HG03520 (cell line): ENCODE results near the gene CHST11.

Experiments
- ATAC-seq: cut with Tn5 transposase; IDR thresholded peaks from one replicate; pipeline ENCODE4 v1.9.1; 2021; ENCODE audit warnings: mild to moderate bottlenecking, moderate library complexity; ENCODE audit not compliant: unreplicated experiment

Gene CHST11

GRCh38 chr12:104501660-104502059, 44.9 kb downstream of the CHST11 start:
- no peak for ATAC-seq

DNA sequence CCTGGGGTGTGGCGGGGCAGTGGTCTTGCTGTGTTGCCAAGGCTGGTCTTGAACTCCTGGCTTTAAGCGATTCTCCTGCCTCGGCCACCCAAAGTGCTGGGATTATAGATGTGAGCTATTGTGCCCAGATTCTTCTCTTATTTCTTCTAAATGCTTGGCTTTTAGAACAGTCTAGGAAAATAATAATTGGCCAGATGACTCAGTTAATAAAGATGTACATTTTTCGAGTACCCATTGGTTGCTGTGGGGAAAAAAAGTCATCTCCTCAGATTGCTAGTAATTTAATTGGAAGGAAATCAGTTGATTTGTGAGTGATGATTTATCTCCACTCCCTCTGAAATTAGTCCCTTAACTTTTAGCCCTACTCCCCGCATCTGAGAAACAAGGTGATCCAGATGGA, 45.5 kb downstream of the CHST11 start:
- ATAC-seq: no peak

GRCh38 chr12:104502638-104503037, 45.9 kb downstream of the CHST11 start:
- ATAC-seq: no peak

DNA sequence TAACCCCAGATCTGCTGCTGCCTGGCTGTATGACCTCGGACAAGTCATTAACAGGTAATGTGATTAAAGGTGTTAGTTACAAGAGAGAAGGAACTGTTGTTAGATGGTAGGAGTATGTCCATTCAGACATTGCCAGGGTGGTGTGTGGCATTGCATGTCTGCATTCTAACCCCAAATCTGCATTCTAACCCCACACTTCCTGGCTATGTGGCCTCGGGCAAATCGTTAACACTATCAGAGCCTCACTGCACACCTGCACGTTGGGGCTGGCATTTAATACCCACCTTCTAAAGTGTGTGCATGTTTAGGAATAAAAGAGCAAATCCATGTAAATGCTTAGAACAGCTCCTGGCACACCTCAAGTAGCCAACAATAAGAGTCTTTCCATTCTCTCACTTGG, 46.4 kb downstream of the CHST11 start:
- ATAC-seq: no peak

GRCh38 chr12:104504146-104504545, 47.4 kb downstream of the CHST11 start:
- no peak for ATAC-seq

- peak; percentile 91 for ATAC-seq
Measured at GRCh38 chr12:104505095-104505818, 48.5 kb downstream of the CHST11 start.

DNA sequence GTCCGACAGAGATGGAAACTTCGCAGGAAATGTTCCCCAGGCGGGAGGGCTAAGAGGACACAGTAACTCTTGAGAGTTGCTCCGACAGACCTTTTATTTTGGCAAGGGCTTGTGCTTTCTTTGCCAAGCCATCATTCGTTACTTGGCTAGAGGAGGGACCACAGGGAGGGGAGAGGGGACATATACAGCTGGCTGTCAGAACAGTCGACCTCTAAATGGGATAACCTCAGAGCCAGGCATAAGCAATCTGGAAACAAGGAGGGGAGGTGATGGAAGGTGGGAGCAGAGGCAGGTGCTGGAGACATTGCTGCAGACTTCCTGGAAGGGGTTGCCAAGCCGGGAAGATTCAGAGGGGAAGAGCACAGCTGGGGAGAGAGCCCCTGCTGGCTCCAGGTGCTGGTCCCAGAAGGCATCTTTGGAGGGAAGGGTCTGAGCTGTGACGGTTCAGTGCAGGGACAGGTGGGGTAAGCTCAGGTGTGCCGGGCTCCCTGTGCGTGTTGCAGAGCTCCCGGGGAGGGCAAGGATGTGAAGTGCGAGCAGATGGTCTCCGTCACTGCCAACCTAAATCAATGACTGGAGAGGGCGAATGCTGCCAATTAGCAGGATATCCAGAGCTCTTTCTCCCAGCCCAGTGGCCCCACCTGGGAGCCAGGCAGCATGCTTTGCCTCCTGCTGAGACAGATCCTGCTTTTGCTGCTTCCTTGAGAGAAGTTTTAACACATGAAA, 50.1 kb downstream of the CHST11 start:
- no peak for ATAC-seq

GRCh38 chr12:104507672-104508071, 50.9 kb downstream of the CHST11 start:
- ATAC-seq: no peak

- ATAC-seq: no peak
Measured at GRCh38 chr12:104508752-104509446, 52.2 kb downstream of the CHST11 start.

- no peak for ATAC-seq
Measured at GRCh38 chr12:104510145-104510872, 53.6 kb downstream of the CHST11 start.

GRCh38 chr12:104510873-104511440, 54.2 kb downstream of the CHST11 start:
- no peak for ATAC-seq

DNA sequence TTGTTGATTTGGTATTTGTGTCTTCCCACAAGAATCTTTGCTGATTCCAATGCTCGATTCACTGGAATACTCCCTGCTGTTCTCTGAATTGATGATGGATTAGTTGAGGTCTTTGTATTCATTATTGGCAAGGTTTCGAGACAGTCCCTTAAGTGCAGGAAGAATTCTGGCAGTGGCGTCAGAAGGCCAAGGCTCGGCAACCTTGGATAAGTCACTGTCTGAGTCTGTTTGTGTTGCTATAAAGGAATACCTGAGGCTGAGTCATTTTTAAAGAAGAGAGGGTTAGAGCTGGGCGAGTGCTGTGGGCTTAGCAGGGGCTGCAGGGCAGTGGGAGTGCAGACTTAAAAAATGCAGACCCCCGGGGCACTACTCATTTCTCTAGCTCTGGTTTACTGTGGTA, 56.9 kb downstream of the CHST11 start:
- ATAC-seq: no peak

DNA sequence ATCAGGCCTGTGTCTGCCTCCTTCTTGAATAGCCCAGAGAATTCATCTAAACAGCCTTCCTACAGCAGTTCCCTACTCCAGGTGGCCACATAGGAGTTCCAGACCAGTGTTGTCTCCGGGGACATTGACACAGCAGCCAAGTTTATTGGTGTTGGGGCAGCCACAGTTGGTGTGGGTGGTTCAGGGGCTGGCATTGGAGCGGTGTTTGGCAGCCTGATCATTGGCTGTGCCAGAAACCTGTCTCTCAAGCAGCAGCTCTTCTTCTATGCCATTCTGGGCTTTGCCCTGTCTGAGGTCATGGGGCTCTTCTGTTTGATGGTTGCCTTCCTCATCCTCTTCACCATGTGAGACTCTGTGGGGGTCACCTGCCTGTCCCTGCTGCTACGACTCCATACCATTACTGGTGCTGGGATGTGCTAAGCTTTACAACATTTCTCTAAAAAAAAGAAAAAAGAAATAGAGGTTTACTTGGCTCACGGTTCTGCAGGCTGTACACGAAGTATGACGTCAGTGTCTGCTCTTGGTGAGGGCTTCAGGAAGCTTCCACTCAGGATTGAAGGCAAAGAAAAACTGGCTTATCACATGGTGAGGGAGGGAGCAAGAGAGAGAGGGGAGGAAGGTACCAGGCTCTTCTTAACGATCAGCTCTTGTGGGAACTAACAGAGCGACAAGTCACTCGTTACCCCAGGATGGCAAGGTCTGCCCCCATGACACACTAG, 57.5 kb downstream of the CHST11 start:
- no peak for ATAC-seq

- ATAC-seq: no peak
Measured at GRCh38 chr12:104515899-104516298, 59.2 kb downstream of the CHST11 start.

DNA sequence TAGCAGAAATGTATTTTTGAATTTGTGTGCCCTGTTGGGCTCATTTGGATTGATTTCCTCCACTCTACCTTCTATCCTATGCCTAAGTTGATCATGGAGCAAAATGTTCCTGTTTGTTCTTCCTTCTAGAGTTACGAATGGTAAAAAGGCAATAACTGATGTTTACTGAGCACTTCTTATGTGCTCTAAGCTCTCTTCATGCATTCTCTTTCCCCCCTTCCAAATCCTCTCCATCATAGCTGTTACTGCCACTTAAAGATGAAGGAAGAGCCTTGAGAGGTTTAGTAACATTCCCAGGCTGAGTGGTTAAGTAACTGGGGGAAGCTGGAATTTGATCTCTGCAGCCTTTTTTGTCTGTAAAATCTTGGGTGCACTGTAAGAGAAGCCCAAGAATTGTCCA, 60.1 kb downstream of the CHST11 start:
- no peak for ATAC-seq

- no peak for ATAC-seq
Measured at GRCh38 chr12:104517880-104518279, 61.1 kb downstream of the CHST11 start.

DNA sequence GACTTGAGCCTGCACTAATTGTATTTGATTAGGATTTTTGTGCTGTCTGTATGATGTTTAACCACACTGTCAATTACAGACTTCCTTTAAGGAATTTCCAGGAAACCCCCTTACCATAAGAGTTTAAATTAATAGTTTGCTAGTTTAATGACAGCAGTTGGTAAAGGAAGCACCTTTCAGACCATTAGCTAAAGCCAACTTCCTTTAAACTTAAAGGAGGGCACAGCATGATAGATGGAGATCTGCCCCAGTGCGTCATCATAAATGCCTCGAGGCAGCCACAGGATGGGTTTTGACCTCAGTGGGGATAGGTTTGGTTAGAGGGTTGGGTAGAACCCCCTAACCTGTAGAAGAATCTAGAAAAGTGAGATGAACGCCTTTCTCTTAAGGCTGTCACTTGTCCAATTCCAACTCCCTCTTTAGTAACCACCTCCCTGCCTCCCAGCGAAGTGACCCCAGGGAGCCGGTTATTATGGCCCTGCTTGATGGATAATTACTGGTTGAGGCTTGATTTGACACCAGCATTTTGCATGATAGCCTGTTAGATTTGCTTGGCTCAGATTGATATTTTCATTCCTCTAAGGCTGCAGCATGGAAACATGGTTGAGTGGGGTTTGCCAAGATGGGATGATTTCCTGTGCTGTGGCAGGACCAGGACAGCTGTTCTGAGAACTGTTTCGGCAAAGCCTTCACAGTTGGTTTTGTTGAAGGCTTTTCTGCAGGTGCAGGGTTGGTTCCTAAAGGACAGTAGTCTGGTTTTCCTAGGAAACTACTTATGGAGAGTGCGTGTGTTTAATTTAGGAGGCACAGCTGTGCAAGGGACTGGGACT, 62.7 kb downstream of the CHST11 start:
- no peak for ATAC-seq

DNA sequence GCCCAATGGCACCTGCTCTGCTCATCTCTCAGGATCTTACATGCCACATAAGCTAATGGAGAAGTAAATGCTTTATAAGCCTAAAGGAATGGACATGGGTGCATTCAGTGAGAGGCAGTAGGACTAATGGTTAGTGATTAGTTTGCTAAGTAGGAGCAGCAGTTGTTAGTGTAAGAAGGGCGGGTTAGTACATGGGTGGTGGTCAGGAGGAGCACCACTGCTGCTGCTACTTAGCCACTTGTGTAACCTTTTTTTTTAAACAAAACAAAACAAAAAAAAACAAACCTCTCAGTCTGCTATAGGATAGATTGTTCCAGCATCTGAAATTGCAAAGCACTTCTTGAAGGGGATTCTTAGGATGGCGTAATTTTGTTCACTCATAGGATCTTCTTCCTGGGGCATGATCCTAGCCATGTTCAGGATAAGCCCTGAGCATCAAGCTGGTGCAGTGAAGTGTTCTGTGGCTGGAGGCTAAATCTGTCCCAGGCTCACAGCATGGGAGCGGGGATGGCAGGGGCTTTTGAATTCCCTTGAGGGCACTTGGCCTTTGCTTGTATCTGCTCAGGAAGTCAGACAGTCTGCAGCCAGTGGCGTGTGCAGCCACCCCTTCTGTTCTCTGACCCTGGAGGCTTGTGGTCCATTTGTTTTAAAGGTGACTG, 63.6 kb downstream of the CHST11 start:
- ATAC-seq: no peak

DNA sequence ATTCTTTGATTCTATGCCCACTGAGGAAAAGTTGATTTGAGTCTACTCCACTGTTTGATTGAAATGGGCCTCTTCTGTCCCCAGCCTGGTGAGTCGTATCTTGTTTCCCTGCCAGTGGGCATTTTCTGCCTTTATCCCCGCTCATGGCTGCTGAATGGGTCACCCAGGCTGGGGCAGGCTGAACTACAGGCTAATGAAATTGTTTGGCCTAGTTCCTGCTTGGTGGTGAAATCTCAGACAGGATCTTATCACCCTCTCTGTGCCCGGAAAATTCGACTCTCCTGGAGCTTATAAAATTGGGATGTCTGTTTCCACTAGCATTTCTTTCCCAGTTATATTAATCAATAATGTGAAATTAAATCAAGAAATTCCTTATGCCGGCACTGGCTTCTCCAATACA, 65.0 kb downstream of the CHST11 start:
- ATAC-seq: no peak
